Measurements from ENCODE around the gene RAI1.

- TF ChIP-seq POLR2AphosphoS5 (IDR thresholded peaks at IDR 0.05; ENCODE audit: borderline replicate concordance, low read depth, low read length) = no peak
- no peak for TF ChIP-seq EZH2 (IDR thresholded peaks at IDR 0.05)
Measured at GRCh38 chr17:17728550-17729251, 47.4 kb downstream of the RAI1 start.
